Nephron progenitor cell (in vitro differentiated cells): ENCODE results near the gene ALDH5A1.
A peak's percentile ranks its signal among the peaks of the same experiment; 100 is the strongest.

Experiments
- DNase-seq: peaks from one replicate; pipeline ENCODE4 v3.0.0; 2021
- H3K27ac Mint-ChIP-seq: 2 replicates; pipeline ENCODE4 v1.8.0; 2021; ENCODE audit warnings: mild to moderate bottlenecking, moderate library complexity, mixed read lengths
- H3K27me3 Mint-ChIP-seq: 2 replicates; pipeline ENCODE4 v1.8.0; 2021; ENCODE audit warnings: mild to moderate bottlenecking, low read depth, mixed read lengths; ENCODE audit not compliant: poor library complexity
- H3K36me3 Mint-ChIP-seq: 2 replicates; pipeline ENCODE4 v1.8.0; 2021; ENCODE audit warnings: low read depth, mixed read lengths
- H3K4me1 Mint-ChIP-seq: 2 replicates; pipeline ENCODE4 v1.8.0; 2021; ENCODE audit warnings: mixed read lengths
- H3K4me3 Mint-ChIP-seq: 2 replicates; pipeline ENCODE4 v1.8.0; 2021; ENCODE audit warnings: mild to moderate bottlenecking, moderate library complexity, mixed read lengths
- H3K9me3 Mint-ChIP-seq: 2 replicates; pipeline ENCODE4 v1.8.0; 2021; ENCODE audit warnings: mild to moderate bottlenecking, moderate library complexity, mixed read lengths
- TF ChIP-seq, protein P1 (sequence below): fragments of 200-600 bp; sonication (generic); IDR thresholded peaks from 2 replicates; pipeline ENCODE4 v1.5.0; 2021; ENCODE audit warnings: antibody characterized with exemption

ALDH5A1 gene

DNA sequence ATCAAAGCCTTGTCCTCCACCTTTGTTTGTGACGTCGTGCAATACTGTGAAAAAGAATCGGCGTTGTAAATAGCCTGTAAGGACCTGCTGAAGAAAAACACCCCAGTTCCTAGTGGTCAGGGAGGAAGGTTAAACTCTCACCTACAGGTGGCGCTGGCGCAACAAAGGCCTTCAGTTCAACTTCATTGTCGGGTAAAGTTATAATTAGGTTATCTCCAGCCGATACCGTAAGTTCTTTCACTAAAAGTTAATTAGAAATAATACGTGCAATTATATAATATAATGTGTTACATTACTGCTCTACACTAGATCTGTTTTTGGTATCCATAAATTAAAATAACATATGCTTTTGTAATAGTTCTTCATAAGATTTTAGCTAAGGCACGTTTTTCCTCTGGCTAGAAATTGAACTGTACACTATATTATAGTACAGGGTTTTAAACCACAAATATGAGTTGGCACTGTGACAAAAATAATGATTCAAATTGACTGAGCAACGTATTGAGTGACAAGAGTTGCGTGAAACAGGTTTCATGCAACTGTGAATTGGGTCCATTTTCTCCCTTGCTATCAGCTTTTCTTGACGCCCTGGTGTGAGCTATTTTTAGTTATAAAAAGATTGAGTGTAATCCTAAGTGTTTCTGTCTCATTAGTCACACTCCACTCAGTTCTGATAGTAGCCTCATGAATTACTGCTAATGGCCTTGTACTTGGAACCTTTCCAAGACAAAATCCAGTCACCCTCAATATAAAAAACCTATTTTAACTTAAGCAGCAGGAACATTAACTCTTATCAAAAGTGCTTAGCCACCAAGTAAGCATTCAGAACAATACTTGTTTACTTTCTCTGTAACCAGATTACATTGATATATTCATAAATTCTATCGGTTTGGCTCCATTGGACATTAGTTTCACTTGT lies 89.0 kb downstream of the ALDH5A1 start:
- Mint-ChIP-seq H3K4me3 (no peak overlapping the region), H3K36me3 (no peaks in the 10 kb centered on the region), H3K27me3 (peaks cover 24% of the 10 kb centered on the region), H3K9me3 (no peaks in the 10 kb centered on the region), H3K4me1 (peaks cover 14% of the 10 kb centered on the region), H3K27ac (no peak overlapping the region)
- peak; percentile 79 for DNase-seq
- TF ChIP-seq, protein P1, sequence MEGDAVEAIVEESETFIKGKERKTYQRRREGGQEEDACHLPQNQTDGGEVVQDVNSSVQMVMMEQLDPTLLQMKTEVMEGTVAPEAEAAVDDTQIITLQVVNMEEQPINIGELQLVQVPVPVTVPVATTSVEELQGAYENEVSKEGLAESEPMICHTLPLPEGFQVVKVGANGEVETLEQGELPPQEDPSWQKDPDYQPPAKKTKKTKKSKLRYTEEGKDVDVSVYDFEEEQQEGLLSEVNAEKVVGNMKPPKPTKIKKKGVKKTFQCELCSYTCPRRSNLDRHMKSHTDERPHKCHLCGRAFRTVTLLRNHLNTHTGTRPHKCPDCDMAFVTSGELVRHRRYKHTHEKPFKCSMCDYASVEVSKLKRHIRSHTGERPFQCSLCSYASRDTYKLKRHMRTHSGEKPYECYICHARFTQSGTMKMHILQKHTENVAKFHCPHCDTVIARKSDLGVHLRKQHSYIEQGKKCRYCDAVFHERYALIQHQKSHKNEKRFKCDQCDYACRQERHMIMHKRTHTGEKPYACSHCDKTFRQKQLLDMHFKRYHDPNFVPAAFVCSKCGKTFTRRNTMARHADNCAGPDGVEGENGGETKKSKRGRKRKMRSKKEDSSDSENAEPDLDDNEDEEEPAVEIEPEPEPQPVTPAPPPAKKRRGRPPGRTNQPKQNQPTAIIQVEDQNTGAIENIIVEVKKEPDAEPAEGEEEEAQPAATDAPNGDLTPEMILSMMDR, result peak; percentile 87

DNA sequence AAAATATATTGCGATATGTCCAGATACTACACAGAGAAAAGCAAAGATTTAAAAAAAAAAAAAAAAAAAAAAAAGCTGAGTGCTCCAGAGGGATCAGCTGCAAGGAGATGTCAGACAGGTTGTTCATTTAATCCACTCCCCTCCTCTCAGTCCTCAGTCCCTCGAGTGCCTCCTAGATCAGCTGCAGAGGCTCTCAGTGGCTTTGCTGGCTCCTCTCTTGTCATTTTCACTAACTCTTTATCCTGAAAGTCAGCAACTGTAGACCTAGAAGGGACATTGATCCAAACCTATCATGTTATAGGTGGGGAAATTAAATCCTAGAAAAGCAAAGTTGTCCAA lies 89.6 kb downstream of the ALDH5A1 start:
- no peaks in the 10 kb centered on the region for H3K9me3 Mint-ChIP-seq
- no peak overlapping the region for H3K27ac Mint-ChIP-seq
- H3K4me3 Mint-ChIP-seq, result no peak overlapping the region
- DNase-seq, result no peak
- TF ChIP-seq, protein P1, result no peak
- H3K36me3 Mint-ChIP-seq, result no peaks in the 10 kb centered on the region
- peaks cover 14% of the 10 kb centered on the region for H3K4me1 Mint-ChIP-seq
- H3K27me3 Mint-ChIP-seq, result peaks cover 18% of the 10 kb centered on the region
